Measurements from ENCODE around the gene CCL28. TPM values are rescaled to one million over a fixed set of nuclear protein-coding genes. Genes with fewer than 3 reads are reported as not detected.
"Not testable (repeated sequence)": the region's sequence is repeated elsewhere in the genome, so short reads cannot be mapped to it uniquely, and the experiment has no call there.

The CCL28 gene, protein sequence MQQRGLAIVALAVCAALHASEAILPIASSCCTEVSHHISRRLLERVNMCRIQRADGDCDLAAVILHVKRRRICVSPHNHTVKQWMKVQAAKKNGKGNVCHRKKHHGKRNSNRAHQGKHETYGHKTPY
- total RNA-seq (2014; rRNA removed; shearing (Covaris generic)): 8.8 and 12.8 TPM in 2 replicates

- DNase-seq (ENCODE audit: low read depth): no peak
These were observed at the start of gene CCL28 for GRCh38 chr5:43412156-43412555. Gene CCL28, minus strand, starts transcription at chr5:43412391. Its CDS starts 75 bp downstream, at chr5:43412316.

DNA sequence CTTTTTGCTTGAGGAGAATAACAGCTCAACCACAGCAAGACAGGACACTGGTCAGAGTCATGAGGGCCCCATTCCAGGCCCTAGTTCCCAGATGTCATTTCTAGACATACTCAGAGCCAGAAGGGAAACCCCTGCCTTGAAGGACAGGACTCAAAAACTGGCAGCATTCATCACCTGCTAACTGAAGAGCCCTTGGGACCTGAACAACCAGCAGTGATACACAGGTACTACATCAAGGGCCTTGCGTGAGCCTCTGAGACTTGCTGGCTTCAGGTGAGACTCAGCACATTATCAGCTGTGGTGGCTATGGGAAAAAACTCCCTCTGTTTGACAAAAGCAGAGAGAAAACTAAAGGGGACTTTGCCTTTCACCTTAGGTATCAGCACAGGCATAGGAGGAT is 48.9 kb upstream of the CCL28 start:
- DNase-seq (ENCODE audit: low read depth): no peak

DNA sequence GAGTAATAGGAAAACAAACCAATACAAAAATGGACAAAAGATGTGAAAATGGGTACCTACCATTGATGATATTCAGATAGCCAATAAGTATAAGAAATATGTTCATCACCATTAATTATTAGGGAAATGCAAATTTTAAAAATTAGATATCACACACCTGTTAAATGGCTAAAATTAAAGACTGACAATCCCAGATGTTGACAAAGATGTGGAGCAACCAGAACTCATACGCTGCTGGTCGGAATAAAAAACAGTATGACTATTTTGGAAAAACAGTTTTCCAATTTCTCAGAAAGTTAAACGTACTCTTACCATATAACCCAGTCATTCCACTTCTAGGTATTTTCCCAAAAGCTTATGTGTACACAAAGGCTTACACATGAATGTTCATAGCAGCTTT is 44.4 kb upstream of the CCL28 start:
- DNase-seq (ENCODE audit: low read depth): no peak

- DNase-seq (ENCODE audit: low read depth): not testable (repeated sequence)
These were observed 29.4 kb upstream of the CCL28 start for GRCh38 chr5:43441575-43441974.

GRCh38 chr5:43437062-43437660 is 25.0 kb upstream of the CCL28 start:
- DNase-seq (ENCODE audit: low read depth): no peak

DNA sequence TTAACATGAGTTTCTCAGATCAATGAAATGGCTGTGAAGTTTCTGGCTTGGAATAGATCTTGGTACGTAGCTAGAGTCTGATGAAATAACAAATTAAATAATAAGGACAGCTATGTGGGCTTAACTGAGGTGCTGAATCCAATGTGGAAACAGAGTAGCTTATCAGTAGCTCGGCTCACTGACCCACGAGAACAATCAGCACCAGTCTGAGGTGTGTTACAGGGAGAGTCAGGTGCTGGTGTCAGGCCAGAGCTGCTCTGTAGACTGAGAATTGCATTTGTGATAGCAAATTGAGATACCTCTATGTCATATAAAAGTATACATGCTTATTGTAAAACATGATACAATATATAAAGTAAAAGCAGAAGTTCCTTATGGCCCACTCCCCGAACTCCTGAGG is 21.2 kb upstream of the CCL28 start:
- DNase-seq (ENCODE audit: low read depth): no peak

GRCh38 chr5:43432486-43433375 is 20.5 kb upstream of the CCL28 start:
- peak; percentile 56 for DNase-seq (ENCODE audit: low read depth)

GRCh38 chr5:43429706-43430105 is 17.5 kb upstream of the CCL28 start:
- DNase-seq (ENCODE audit: low read depth): no peak

DNA sequence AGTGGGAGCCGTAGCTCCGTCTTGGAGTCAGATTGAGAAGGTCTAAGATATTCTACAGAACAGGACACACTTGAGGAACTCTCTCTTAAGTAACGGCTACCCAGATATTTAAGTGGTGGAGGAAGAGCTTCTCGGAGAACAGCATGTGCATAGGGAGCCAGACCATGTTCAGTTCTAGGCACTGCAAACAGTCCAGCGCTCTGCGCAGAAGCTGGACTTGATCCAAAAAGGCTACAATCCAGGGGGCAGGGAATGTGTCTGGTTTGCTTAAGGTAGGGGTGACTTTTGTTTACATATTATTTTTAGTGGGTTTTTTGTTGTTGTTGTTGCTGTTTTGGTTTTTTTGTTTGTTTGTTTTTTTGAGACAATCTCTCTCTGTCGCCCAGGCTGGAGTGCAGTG is 16.8 kb upstream of the CCL28 start:
- DNase-seq (ENCODE audit: low read depth): no peak

DNA sequence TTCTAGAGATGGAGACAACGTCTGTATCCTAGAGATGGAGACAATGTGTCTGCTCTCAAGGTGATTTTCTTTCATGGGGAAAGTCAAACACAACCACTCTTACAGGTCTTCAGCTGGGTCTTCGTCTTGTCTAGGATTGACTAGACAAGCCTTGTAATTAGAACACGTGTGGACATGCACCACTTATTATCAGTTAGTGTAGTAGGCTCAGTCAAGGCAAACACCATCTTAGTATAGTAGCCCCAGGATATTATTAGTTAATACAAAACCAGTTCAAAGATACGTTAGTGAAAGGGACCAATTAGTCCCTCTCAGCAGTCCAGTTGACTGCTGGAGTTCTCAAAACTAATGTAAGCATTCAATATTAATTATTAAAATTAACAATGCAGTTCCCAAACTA is 15.1 kb upstream of the CCL28 start:
- no peak for DNase-seq (ENCODE audit: low read depth)

DNA sequence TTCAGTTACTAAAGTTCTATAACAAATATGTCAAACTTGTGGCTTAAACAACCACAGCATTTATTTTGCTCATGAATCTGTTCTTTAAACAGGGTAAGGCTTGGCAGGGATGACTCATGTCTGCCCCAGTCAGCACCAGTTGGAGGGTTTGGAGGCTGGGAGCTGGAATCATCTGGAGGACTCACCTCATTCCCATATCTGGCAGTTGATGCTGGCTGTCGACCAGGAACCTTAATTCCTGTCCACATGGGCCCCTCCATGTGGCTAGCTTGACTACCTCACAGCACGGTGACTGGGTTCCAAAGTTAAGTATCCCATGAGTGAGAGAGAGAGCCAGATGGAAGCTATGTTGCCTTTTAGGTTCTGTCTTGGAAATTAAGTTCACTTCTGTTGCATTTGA is 13.8 kb upstream of the CCL28 start:
- DNase-seq (ENCODE audit: low read depth): peak; percentile 86

DNA sequence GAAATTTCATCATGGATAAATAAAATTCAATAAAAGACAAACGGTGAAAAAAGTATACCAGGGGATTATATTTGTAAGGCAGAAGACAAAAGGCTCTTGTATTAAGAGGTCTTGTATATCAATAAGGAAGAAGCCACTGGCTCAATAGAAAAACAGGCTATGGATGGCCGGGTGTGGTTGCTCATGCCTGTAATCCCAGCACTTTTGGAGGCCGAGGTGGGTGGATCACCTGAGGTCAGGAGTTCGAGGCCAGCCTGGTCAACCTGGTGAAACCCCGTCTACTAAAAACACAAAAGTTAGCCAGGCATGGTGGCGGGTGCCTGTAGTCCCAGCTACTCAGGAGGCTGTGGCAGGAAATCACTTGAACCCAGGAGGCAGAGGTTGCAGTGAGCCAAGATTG is 10.9 kb upstream of the CCL28 start:
- not testable (repeated sequence) for DNase-seq (ENCODE audit: low read depth)

DNA sequence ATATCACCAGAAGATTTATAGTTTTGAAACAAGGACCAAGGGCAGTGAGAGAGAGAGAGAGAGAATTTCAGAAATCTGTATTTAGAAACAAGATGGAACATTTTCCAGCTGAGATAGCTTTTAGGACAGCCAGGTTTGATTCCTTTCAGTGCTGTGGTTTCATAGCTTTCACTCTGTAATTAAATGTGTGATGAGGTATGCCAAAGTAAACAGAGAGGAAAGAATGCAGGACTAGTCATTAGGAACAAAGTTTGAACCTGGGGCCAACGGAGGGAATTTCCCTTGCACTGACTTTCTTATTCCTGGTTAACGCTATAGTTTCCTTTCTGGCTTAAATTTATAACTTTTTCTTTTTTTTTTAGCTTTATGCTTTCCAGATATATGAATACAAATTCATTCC is 10.0 kb upstream of the CCL28 start:
- peak; percentile 64 for DNase-seq (ENCODE audit: low read depth)

- no peak for DNase-seq (ENCODE audit: low read depth)
These were observed 9.4 kb upstream of the CCL28 start for GRCh38 chr5:43421450-43422133.

DNA sequence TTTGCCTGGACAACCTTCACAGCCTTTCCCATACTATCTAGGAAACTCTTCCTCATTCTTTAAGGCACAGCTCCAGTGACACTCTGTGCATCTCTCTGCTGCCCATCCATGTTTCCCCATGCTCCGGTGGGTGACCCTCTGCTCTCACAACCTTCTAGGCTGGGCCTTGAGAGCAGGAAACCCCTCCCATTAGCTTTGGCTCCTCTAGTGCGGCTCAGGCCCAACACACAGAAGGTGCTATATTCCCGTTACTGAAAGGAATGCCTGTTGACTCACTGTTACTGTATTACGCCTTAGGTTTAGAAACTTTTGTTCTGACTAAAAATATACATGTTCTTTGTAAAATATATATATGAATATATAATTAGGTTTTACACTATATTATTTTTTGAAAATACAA is 8.1 kb upstream of the CCL28 start:
- DNase-seq (ENCODE audit: low read depth): no peak

- DNase-seq (ENCODE audit: low read depth): no peak
These were observed 6.4 kb upstream of the CCL28 start for GRCh38 chr5:43418561-43418960.

GRCh38 chr5:43416803-43417394 is 4.7 kb upstream of the CCL28 start:
- DNase-seq (ENCODE audit: low read depth): no peak

DNA sequence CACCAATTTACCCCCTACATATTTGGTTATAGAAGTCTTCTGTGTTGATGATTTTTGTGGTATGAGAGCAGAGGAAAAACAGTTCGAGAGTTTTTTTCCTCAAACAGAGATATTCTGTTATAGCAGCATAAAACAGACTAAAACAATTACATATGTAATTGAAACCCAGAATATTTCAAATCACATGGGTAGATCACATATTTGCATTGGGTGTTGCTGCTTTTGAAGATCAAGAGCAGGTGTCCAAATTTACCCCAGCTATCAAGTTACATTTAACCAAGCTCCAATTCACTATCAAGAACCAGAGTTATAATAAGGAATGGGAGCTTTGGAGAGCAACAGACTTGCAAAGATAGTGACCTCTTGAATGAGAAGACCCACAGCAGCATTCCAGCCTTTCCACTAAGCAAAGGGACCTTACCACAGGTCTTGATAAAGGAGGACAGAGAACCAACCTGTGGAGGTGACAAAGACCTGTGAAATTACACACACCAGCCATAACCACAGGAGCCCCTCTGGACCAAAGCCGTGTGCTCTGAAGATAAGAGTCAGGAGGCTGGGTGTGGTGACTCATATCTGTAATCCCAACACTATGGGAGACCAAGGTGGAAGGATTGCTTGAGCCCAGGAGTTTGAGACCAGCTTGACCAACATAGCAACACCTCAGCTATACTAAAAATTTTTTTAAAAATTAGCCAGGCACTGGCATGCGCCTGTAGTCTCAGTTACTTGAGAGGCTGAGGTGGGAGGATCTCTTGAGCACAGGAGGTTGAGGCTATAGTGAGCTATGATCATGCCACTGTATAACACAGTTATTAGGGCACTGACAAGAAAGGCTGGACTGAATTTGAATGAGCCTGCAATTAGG is 4.0 kb upstream of the CCL28 start:
- no peak for DNase-seq (ENCODE audit: low read depth)

GRCh38 chr5:43413966-43414365 is 1.8 kb upstream of the CCL28 start:
- DNase-seq (ENCODE audit: low read depth): no peak

GRCh38 chr5:43412644-43413043 is 453 bp upstream of the CCL28 start:
- DNase-seq (ENCODE audit: low read depth): no peak

DNA sequence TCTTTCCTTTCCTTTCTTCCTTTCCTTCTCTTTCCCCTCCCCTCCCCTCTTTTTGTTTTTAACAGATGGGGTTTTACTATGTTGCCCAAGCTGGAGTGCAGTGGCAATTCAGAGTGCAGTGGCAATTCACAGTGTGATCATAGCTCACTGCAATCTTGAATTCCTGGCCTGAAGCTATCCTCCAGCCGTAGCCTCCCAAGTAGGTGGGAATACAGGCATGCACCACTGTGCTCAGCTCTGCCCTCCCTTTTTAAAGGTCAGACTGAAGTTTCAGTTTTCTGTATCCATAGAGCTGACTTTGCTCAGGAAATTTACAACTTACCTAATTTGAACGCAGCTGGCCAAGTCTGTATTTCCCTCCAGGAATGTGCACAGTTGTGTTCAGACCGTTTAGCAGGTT is 696 bp downstream of the CCL28 start:
- no peak for DNase-seq (ENCODE audit: low read depth)

Data from RPMI7951 (cell line).